ENCODE measurements around the gene FBXO8.

The FBXO8 gene

GRCh38 chr4:174210952-174211490 lies 72.4 kb downstream of the FBXO8 start:
- no peak for FAIRE-seq
- no peak for DNase-seq (ENCODE audit: low spot score)

- no peak for FAIRE-seq
- no peak for DNase-seq (ENCODE audit: low spot score)
These were observed 73.1 kb downstream of the FBXO8 start for GRCh38 chr4:174210354-174210753.

GRCh38 chr4:174209341-174209740 lies 74.1 kb downstream of the FBXO8 start:
- FAIRE-seq (no peak), DNase-seq (ENCODE audit: low spot score) (no peak)

- FAIRE-seq (no peak), DNase-seq (ENCODE audit: low spot score) (no peak)
These were observed 76.1 kb downstream of the FBXO8 start for GRCh38 chr4:174207367-174207766.

- no peak for DNase-seq (ENCODE audit: low spot score)
- FAIRE-seq: no peak
These were observed 79.2 kb downstream of the FBXO8 start for GRCh38 chr4:174204164-174204831.

GRCh38 chr4:174201871-174202270 lies 81.6 kb downstream of the FBXO8 start:
- DNase-seq (ENCODE audit: low spot score): no peak
- FAIRE-seq: no peak

- no peak for FAIRE-seq
- no peak for DNase-seq (ENCODE audit: low spot score)
These were observed 83.7 kb downstream of the FBXO8 start for GRCh38 chr4:174199735-174200134.

- FAIRE-seq (no peak), DNase-seq (ENCODE audit: low spot score) (no peak)
These were observed 84.6 kb downstream of the FBXO8 start for GRCh38 chr4:174198828-174199227.

- DNase-seq (ENCODE audit: low spot score): no peak
- no peak for FAIRE-seq
These were observed 85.1 kb downstream of the FBXO8 start for GRCh38 chr4:174198396-174198795.

- no peak for FAIRE-seq
These were observed 89.8 kb downstream of the FBXO8 start for GRCh38 chr4:174193438-174194374.

GRCh38 chr4:174192943-174193342 lies 90.5 kb downstream of the FBXO8 start:
- FAIRE-seq (no peak), DNase-seq (ENCODE audit: low spot score) (no peak)

More at GRCh38 chr4:174193438-174194374, 89.8 kb downstream of the FBXO8 start:
- no peak for DNase-seq (ENCODE audit: low spot score)

- no peak for FAIRE-seq
These were observed 92.5 kb downstream of the FBXO8 start for GRCh38 chr4:174190832-174191500.

GRCh38 chr4:174189392-174190015 lies 94.0 kb downstream of the FBXO8 start:
- DNase-seq (ENCODE audit: low spot score) (no peak), FAIRE-seq (no peak)

More at GRCh38 chr4:174190832-174191500, 92.5 kb downstream of the FBXO8 start:
- no peak for DNase-seq (ENCODE audit: low spot score)

Measured in urothelium cell line (cell line).